HG02678 (cell line): Measurements from ENCODE around the gene KLF16.

Source experiments
- ATAC-seq: cut with Tn5 transposase; IDR thresholded peaks from one replicate; pipeline ENCODE4 v1.9.1; 2021; ENCODE audit warnings: mild to moderate bottlenecking, moderate library complexity; ENCODE audit not compliant: unreplicated experiment

KLF16 gene

DNA sequence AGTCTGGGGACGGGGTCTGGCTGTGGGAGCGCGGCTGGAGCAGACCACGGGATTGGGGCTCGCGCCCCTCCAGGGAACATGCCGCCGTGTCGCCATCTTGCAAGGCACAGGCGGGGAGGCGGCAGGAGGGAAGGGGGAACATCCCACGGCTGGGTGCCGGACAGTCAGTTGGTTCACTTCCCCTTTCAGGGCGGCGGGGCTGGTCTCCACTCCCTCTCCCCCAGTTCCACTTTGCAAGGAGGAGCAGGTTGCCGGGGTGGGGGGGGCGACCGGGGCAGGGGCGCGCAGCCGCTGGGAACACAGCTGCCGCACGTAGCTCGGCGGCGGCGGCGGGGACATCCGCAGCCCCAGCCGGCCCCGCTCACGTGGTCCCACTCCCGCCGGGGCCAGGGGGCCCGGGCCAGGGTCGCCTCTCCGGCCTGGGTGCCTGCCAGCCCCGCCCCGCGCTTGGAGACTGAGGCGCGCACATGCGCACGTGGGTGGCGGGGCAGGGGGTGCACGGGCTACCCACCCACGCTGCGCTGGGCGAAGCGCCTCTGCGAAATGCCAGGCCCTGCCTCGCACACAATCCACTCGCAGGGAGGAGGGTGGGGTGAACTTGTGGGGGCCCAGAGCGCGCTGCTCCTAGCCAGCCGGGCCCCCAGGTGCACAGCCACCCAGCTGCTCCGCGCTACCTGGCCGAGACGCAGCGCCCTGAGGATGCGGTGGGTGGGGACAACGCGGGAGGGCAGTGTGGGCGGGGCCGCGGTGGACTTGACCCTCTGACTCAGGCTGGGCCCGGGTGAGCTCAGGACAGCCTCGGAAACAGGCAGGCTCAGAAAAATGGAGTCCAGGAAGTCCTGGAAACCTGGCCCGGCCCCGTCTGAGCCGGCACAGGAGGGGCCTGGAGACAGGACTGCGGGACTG, 6.4 kb downstream of the KLF16 start:
- no peak for ATAC-seq

DNA sequence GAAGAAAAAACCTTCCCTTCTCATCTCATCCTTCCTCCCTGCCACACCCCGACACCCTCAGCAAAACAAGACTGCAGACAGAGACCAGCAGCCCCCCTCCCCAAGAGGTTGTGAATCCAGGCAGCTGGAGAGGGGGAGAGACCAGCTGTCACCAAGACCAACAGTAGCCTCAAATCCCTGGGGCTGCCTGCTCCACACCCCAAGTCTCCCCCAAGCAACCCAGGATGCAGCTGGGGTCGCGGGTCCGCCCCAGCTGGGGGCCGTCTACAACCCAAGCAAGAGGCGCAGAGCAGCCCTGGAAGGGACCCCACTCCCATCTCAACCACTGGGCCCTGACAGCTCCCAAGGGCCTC, 7.1 kb downstream of the KLF16 start:
- ATAC-seq, result no peak

DNA sequence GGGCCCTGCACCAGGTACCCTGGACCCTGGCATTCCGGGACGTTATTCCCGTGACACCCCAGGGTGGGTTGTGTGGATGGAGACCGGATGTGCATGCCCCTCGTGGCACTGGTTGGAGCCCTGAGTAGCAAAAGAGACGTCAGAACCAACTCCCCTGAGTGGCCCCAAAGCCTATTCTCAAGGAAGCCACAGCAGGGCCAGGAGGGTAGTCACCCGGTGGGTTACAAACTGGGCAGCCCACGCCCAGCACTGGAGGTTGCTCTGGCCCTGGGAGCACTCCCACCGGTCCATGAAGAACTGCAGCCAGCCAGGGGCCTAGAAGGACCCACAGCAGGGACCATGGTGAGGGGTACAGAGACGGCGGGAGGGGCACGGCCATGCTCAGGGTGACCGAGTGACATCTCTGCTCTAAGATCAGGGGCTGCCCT, 7.5 kb downstream of the KLF16 start:
- ATAC-seq, result no peak

DNA sequence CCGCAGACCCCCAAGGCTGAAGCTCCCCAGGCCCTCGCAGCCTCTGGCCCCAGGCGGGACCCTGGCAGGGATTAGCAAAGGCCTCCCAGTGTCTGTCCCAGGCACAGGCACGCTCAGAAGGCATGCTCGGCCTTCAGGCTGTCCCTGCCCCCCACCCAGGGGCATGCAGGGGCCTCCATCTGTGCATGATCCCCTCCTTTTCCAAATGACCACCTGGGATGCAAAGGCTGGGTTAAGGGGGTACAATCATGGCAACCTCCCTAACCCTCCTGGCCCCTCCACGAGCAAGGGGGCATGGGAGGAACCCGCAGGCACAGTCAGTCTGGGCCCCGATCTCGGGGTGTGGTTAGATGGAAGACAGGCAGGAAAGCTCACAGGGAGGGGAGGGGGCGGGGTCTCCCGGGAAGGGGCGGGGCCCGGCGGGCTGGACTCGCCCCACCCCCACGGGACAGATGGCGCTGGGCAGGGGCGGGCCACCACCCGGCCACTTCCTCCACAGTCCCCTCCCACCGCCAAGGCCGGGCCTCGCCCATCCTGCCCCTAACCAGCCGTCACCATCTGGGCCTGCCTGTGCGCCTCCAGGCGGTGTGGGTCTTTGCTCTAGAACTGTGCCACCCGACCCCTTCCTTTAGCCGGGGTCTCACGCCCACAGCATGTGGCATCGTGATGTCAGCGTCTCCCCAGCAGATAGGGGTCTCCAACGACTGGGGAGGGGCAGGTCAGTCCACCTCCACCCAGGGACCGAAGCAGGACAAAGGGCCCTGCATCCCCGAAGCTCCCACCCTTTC, 8.1 kb downstream of the KLF16 start:
- peak; percentile 61 for ATAC-seq

DNA sequence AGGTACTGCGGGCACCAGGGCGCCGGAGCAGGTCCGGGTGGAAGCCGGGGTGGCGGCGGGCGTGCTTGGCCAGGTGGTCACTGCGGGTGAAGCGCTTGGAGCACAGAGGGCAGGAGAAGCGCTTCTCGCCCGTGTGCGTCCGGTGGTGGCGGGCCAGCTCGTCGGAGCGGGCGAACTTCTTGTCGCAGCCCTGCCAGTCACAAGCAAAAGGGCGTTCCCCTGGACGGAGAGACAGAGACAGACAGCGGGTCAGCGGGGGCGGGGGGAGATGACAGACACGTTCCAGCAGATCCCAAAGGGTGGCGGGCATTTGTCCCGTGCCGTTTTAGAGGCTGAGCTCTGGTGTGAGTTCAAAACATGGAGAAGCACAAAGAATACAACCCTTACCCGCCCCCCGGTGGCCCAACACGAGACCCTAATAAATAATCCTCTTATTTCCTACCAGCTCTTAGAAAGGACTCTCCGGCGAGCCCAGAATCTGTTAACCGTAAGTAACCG, 8.8 kb downstream of the KLF16 start:
- ATAC-seq, result no peak

DNA sequence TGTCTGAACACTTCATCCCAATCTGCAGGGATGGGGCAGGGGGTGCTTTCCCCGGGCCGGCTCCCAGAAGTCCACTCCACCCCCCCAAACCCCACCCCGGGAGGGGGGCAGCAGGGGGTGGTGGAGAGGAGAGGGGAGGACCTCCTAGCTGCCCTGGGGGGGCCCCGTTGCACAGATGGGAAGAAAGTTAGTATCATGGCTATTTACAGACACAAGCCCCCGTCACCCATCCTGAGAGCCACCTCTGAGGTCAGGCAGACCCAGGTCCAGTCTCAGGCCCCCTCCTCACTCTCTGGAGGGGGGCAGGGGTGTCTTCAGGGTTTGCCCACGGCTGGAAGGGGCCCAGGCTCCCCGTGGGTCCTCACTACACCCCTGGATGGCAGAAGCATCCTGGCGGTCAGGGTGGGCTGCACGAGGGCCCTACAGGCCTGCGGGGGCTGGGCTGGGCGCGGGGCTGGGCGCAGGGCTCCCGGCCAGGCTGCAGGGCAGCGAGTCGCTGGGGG, 9.3 kb downstream of the KLF16 start:
- no peak for ATAC-seq

DNA sequence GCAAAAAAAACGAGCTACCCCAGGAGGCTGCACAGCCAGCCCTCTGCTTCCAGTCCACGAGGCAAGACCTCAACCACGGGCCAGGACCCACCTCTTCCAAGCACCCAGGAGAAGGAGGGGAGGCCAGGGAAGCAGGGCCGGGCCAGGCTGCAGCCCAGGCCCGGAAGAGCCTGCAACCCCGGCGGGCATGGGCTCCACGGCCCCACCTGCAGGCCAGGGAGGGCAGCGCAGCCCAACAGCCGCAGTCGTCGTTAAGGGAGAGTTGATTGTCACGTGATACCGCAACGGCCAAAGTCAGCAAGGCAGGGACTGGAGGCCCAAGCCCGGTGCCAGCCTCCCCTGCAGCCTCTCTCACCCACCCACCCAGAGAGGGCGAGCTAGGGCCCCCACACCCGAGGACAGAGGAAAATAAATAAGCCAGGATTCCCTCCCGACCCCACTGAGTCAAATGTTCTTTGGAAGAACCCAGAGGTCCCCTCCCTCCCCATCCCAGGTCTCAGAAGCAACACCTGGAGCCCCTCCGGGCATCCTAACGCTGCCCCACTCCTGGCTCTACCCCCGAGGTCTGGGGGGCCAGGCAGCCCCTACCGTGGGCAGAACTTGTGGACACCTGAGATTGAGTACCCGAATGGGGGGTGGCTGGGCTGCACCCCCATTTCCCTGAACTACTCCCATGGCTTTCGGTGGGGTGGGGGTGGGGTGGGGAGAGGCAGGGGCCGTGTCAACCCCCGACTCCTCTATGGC, 9.9 kb downstream of the KLF16 start:
- ATAC-seq, result no peak

DNA sequence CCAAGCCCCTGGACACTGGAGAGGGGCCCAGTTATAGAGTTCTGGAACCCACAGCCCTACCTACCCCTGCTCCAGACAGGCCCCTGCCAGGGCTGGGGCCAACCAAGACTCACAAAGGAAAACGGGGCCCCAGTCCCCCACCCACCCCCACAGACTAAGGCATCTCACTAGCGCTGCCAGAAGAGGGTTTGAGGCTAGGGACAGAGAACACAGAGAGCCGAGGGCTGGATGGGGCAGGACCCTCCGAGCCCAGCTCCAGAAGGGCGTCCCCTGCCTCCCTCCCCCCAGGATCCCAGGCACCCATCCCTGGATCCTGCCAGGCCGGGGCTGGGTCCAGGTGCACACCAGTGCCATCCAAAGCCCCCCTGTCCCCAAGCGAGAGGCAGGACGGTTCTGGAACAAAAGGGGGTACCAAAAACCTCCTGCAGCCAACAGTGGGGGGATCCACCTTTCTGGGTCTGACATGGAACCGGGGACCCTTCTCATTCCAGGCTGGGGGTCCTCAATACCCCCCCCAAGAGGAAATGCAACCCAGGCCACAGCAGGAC, 10.7 kb downstream of the KLF16 start:
- ATAC-seq, result no peak

DNA sequence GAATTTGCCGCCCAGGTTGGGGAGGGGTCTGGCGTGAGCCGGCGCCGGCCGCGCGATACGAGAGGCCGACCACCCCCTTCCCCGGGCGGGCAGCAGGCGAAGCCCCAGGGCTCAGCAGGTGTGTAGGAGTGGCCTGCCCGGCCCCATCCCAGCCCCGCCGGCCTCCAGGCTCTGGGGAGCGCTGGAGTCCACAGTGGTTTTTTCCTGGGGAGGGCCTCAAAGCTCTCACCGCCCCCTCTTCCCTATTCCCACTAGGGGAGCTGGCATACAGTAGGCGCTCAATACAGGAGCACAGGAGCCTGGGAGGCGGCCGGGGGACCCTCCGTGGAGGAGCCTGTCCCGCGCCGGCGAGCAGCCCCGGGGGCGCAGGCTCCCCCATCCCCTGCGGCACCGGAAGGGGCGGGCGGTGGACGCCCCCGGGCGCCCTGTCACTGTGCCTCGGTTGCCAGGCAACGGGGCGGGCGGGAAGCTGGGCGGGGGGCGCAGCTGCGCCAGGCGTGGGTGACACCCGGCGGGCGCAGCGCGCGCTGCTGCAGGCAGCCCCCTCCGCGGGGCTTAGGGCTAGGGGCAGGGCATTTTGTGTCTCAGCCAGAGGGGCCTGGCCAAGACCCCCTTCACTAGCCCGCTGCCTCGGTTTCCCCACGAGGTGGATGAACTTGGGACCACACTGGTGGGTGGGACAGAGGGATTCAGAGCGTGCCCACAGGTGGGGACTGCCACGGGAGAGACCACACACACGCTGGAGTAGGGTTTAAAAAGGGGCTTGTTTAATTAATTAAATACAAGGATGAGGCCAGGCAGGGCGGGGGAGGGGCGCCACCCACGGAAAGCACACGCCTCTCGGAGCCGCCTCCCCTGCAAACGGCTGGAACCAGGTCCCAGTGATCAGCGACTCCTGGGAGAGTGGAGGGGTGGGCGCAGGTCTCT, 11.5 kb downstream of the KLF16 start:
- ATAC-seq, result no peak

DNA sequence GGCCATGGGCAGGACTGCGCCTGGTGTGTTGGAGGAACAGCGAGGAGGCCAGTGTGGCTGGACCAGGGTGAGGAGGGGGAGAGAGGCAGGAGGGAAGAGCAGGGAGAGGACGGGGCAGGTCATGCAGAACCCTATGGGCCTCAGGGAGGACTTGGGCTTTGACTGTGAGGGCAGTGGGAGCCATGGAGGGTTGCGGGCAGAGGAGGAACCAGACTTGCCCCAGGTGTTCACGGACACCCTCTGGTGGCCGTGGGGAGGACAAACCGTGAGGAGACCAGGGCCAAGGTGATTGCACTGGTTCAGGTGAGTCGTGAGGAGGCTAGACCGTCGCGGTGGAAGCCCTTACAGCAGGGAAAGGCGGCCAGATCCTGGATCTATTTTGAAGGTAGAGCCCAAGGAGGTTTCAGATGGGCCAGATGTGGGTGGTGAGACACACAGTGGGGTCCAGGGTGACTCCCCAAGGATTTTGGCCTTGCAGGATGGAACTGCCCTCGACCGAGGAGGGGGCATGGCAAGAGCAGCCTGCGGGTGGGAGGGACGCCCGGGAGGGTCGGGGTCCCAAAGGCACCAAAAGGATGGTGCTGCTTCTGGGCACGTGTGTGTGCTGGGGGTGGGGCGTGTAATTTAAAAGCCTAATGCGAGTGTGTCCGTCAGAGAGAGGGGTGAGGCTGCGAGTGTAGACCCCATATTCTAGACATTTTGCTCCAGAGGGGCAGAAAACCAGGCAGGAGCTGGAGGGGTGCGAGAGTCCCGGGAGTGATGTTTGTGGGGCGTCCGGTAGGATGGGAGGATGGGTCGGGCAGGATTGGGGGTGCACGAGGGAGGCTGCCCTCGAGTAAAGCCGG, 12.3 kb downstream of the KLF16 start:
- no peak for ATAC-seq

DNA sequence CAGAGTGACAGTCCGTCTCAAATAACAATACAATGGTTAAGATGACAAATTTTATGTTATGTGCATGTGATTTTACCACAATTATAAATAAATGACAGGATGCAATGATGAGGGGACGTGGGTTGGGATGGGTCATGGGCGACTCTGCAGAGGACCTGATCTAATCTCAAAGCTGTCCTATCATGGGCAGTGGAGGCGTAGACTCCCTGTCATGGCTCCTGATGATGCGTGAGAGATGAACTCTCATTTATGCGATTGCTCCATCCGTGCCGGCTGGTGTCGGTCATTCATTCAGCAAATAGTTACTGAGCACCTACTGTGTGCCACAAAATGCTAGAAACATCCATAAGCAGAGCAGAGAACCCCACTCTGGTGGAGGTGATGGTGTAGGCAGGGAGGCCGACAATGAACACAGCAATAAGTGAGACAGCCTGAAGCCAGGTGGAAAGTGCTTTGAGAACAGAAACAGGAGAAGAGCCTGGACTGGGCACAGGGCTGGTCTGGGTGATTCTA, 13.4 kb downstream of the KLF16 start:
- no peak for ATAC-seq

DNA sequence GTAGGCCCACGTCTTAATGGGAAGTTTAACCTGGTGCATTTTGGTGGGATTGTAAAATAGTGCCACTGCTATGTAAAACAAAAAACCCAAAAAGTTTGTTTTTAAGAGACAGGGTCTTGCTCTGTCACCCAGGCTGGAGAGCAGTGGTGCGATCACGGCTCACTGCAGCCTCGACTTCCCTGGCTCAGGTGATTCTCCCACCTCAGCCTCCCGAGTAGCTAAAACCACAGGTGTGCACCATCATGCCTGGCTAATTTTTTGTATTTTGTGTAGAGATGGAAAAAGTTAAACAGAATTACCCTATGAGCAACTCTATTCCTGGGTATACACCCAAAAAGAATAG, 14.3 kb downstream of the KLF16 start:
- ATAC-seq, result no peak

DNA sequence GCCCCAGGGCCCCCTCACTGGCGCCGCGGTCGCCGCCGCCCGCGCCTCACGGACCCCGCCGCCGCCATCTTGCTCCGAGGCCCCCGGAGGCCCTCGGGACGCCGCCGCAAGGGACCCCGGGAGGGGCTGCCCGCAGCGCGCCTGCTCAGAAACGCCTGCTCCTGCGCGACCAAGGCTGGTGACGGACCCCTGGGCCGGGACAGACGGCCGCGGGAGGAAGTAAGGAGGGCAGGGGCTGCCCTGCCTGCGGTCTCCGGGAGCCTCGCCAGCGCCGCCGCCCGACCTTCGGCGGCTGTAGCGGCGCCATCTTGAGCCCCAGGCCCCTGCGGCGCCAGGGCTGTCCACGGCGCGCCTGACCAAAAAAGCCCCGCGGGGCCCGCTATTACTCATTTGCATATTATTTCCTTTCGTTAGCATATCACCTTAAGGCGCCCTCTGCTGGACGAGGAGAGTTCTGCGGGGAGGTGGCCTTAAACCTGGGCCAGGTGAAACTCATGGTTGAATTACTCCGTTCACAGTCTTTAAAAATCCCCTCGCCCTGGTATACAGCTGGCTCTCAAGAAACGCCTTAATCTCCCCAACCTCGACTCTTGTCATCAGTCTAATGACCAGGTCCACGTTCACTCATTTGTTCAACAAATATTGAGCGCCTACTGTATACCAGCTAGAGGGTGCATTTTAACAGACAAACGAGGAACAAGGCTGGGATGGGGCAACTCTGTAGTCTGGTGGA, 14.8 kb downstream of the KLF16 start, which contains the start of gene REXO1:
REXO1 (minus strand) TSS at position 85 of the 733 bp plus-strand sequence. CDS start 125 bp downstream, outside the sequence.
- ATAC-seq, result peak; percentile 73

DNA sequence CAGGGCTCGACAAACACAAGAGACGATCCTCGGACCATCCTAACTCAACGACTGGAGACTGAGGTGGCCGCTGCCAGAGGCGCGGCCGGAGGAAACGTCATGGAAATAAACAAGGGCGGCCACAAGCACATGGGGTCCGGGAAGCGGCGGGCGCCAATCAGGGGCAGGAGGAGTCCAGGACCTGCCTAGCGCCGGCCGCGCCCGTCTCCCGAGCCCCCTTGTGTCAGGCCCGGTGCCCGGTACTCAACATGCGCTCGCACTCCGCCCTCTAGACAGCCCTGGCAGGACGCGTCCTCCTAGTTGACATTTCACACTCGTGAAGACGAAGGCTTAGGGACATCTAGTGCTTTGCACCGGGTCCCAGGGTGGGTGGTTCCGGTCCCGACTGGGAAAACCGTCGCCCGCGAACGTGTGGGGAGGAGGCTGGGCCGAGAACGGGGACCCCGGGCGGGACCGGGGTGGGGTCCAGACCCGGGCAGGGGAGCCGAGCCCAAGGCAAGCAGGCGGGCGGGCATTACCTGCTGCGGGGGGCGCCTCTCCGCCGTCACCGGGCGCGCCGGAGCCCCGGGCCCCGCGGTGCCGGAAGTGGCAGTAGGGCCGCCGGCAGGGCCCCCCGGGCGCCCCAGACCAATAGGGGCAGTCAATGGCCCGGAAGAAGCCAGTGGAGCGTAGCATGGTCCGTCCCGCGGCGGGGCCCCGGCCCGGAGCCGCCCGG, 15.5 kb downstream of the KLF16 start:
- no peak for ATAC-seq

DNA sequence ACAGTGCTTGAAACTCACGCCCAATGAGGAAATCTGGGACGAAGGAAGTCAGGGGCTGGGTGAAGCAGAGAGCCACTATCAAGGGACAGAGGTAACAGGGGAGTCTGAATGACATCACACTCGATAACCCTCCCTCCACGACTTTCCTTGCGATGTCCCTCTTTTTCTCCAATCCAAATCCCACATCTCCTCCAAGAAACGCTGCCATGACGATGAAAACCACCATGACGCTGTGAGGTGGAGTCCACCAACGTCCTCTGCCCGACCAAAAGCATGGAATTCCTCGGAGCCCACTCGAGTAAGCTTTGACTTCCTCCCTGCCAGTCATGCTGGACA, 16.1 kb downstream of the KLF16 start:
- ATAC-seq, result no peak

DNA sequence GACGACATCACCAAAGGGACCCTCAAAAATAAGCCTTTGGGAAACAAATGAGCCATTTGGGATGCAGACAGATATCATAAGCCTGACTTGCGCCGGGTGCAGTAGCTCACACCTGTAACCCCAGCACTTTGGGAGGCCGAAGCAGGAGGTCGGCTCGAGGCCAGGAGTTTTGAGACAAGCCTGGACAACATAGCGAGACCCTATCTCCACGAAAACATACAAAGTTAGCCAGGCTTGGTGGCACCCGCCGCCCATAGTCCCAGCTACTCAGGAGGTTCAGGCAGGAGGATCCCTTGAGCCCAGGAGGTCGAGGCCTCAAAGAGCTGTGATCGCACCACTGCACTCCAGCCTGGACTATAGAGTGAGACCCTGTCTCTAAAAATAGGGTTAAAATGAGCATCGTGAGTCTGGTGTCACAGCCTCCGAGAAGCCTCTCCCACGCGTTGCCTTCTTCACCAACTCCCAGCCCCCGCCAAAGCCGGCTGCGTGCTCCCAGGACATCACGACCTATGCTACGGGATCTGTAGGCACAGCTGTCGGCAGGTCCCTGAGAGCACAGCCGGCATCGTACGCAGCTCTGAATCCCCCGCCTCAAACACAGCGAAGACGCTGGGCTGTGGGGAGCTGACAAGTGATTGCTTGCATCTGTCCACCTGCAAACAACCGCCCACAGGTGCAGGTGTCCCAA, 16.7 kb downstream of the KLF16 start:
- no peak for ATAC-seq

DNA sequence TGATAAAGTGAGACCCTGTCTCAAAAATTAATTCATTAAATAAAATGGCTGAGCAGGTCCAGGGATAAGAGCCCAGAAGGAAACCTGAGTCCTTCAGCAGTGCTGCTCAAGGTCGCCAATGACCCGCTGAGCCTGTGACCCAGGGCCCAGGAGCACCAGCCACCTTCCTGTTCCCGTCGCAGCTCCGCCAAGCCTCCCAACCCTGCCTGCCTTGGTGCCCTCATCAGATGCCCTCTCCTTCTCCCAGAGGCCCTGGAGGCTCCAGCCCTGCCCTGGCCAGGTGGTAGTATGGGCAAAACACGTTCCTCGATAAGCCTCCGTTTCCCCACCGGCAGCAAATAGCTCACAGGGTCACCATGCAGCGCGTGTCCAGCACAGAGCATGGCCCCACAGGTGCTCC, 17.7 kb downstream of the KLF16 start:
- no peak for ATAC-seq
